NCI-H748 treated with DMSO at 0.1 percent for 48 hours (cell line): ENCODE measurements around the gene SHCBP1.
A peak's percentile ranks its signal among the peaks of the same experiment; 100 is the strongest.
"Not testable (repeated sequence)": the region's sequence is repeated elsewhere in the genome, so short reads cannot be mapped to it uniquely, and the experiment has no call there.

ENCODE experiments used
- DNase-seq: peaks from one replicate; lab custom pipeline; 2025; lab: John Stamatoyannopoulos, UW

SHCBP1 gene

GRCh38 chr16:46621006-46621933, at the start of gene SHCBP1:
TSS of gene SHCBP1 (minus strand) at chr16:46621379. CDS start at chr16:46621359, 20 bp downstream.
- peak; percentile 28 for DNase-seq

- no peak for DNase-seq
Observed at GRCh38 chr16:46662123-46662522, 40.9 kb upstream of the SHCBP1 start.

GRCh38 chr16:46658925-46659324, 37.7 kb upstream of the SHCBP1 start:
- DNase-seq, result no peak

- no peak for DNase-seq
Observed at GRCh38 chr16:46651305-46651704, 30.1 kb upstream of the SHCBP1 start.

- DNase-seq, result no peak
Observed at GRCh38 chr16:46650254-46650623, 29.1 kb upstream of the SHCBP1 start.

GRCh38 chr16:46649588-46650253, 28.5 kb upstream of the SHCBP1 start:
- no peak for DNase-seq

GRCh38 chr16:46648656-46649055, 27.5 kb upstream of the SHCBP1 start:
- no peak for DNase-seq

- DNase-seq, result no peak
Observed at GRCh38 chr16:46638947-46639925, 18.1 kb upstream of the SHCBP1 start.

GRCh38 chr16:46632778-46633733, 11.9 kb upstream of the SHCBP1 start:
- no peak for DNase-seq

GRCh38 chr16:46629331-46630219, 8.4 kb upstream of the SHCBP1 start:
- no peak for DNase-seq

GRCh38 chr16:46627746-46628145, 6.6 kb upstream of the SHCBP1 start:
- DNase-seq, result no peak

GRCh38 chr16:46626681-46627080, 5.5 kb upstream of the SHCBP1 start:
- DNase-seq, result not testable (repeated sequence)

- not testable (repeated sequence) for DNase-seq
Observed at GRCh38 chr16:46624862-46625261, 3.7 kb upstream of the SHCBP1 start.

GRCh38 chr16:46623707-46624106, 2.5 kb upstream of the SHCBP1 start:
- not testable (repeated sequence) for DNase-seq

- DNase-seq, result not testable (repeated sequence)
Observed at GRCh38 chr16:46623246-46623645, 2.1 kb upstream of the SHCBP1 start.

- DNase-seq, result no peak
Observed at GRCh38 chr16:46621934-46622676, 926 bp upstream of the SHCBP1 start.

GRCh38 chr16:46620266-46621005, 743 bp downstream of the SHCBP1 start:
- DNase-seq, result no peak

GRCh38 chr16:46618516-46618915, 2.7 kb downstream of the SHCBP1 start:
- no peak for DNase-seq
